Measurements from ENCODE around the gene GPBAR1. TPM values are rescaled to one million over a fixed set of nuclear protein-coding genes. Genes with fewer than 3 reads are reported as not detected.

Gene GPBAR1
- total RNA-seq, 1 experiment from 2014 or later, result 0.20 TPM

- ATAC-seq, result no peak
- no peaks in the 10 kb centered on the region for H3K27me3 Mint-ChIP-seq (ENCODE audit: low read depth)
- peaks cover 19% of the 10 kb centered on the region for H3K4me1 Mint-ChIP-seq
- peaks cover 37% of the 10 kb centered on the region for H3K36me3 Mint-ChIP-seq
- H3K9me3 Mint-ChIP-seq, result no peaks in the 10 kb centered on the region
- TF ChIP-seq IRF1 (CRISPR knock-in tag; IDR thresholded peaks at IDR 0.05), result no peak
- TF ChIP-seq HMGA2 (CRISPR knock-in tag; IDR thresholded peaks at IDR 0.05), result no peak
- TF ChIP-seq ESRRA (CRISPR knock-in tag; IDR thresholded peaks at IDR 0.05; ENCODE audit: borderline replicate concordance), result no peak
- TF ChIP-seq TEAD1 (CRISPR knock-in tag; IDR thresholded peaks at IDR 0.05), result no peak
- no peak for TF ChIP-seq FOXK1 (CRISPR knock-in tag; IDR thresholded peaks at IDR 0.05)
- no peak for TF ChIP-seq ZNF423 (CRISPR knock-in tag; IDR thresholded peaks at IDR 0.05)
- no peak for TF ChIP-seq MAX (CRISPR knock-in tag; IDR thresholded peaks at IDR 0.05)
- no peak for TF ChIP-seq MXD4 (CRISPR knock-in tag; IDR thresholded peaks at IDR 0.05; ENCODE audit: borderline replicate concordance)
- no peak for TF ChIP-seq MLX (CRISPR knock-in tag; IDR thresholded peaks at IDR 0.05)
- TF ChIP-seq ZNF263 (CRISPR knock-in tag; IDR thresholded peaks at IDR 0.05; ENCODE audit: low read depth), result no peak
- peak overlapping the region; percentile 84 for H3K4me3 Mint-ChIP-seq
- peak overlapping the region; percentile 84 for H3K27ac Mint-ChIP-seq
- ChIA-PET CTCF (interaction anchor here (0.6 to 4.4 kb wide), 18 partner anchors 11 to 240 kb away, joined by 3 to 52 read pairs (median 5); partner anchors contain the start of genes CATIP, CTDSP1, GPBAR1 and TMBIM1), POLR2A (interaction anchor here (0.7 to 1.7 kb wide), 2 partner anchors 10 to 16 kb away, joined by 5 to 10 read pairs; partner anchors contain the start of gene GPBAR1)
- DNase-seq (ENCODE audit: low spot score), result no peak
These were observed 10.1 kb downstream of the GPBAR1 start for GRCh38 chr2:218270721-218271486.

- ATAC-seq (no peak), DNase-seq (ENCODE audit: low spot score) (no peak)
- TF ChIP-seq FOXP4 (CRISPR knock-in tag; IDR thresholded peaks at IDR 0.05) (no peak), ZNF416 (CRISPR knock-in tag; IDR thresholded peaks at IDR 0.05) (no peak), TCF7 (CRISPR knock-in tag; IDR thresholded peaks at IDR 0.05; ENCODE audit: low read depth) (no peak), TP53 (CRISPR knock-in tag; IDR thresholded peaks at IDR 0.05) (no peak), CDX4 (CRISPR knock-in tag; IDR thresholded peaks at IDR 0.05; ENCODE audit: borderline replicate concordance) (no peak), NFYB (CRISPR knock-in tag; conservative IDR thresholded peaks at IDR 0.05; ENCODE audit: low read depth) (no peak), E2F5 (CRISPR knock-in tag; IDR thresholded peaks at IDR 0.05) (no peak), NFE2L1 (CRISPR knock-in tag; IDR thresholded peaks at IDR 0.05) (no peak), FOXP1 (CRISPR knock-in tag; IDR thresholded peaks at IDR 0.05; ENCODE audit: borderline replicate concordance) (no peak), GABPB1 (CRISPR knock-in tag; IDR thresholded peaks at IDR 0.05) (no peak)
- Mint-ChIP-seq H3K36me3 (peaks cover 35% of the 10 kb centered on the region), H3K4me1 (peaks cover 19% of the 10 kb centered on the region), H3K4me3 (peak overlapping the region; percentile 84), H3K27me3 (ENCODE audit: low read depth) (no peaks in the 10 kb centered on the region), H3K27ac (no peak overlapping the region), H3K9me3 (no peaks in the 10 kb centered on the region)
- CTCF ChIA-PET, result interaction anchor here (0.9 to 4.4 kb wide), 9 partner anchors 11 to 135 kb away, joined by 3 to 52 read pairs (median 9); partner anchors contain the start of genes CATIP, GPBAR1 and TMBIM1
- POLR2A ChIA-PET, result no interaction called here
These were observed 10.6 kb downstream of the GPBAR1 start for GRCh38 chr2:218271487-218271797.
